HG03571 (cell line): ENCODE data around the gene NCAM1.

Experiments used
- ATAC-seq: cut with Tn5 transposase; IDR thresholded peaks from one replicate; pipeline ENCODE4 v1.9.1; 2021; ENCODE audit not compliant: unreplicated experiment

The NCAM1 gene

DNA sequence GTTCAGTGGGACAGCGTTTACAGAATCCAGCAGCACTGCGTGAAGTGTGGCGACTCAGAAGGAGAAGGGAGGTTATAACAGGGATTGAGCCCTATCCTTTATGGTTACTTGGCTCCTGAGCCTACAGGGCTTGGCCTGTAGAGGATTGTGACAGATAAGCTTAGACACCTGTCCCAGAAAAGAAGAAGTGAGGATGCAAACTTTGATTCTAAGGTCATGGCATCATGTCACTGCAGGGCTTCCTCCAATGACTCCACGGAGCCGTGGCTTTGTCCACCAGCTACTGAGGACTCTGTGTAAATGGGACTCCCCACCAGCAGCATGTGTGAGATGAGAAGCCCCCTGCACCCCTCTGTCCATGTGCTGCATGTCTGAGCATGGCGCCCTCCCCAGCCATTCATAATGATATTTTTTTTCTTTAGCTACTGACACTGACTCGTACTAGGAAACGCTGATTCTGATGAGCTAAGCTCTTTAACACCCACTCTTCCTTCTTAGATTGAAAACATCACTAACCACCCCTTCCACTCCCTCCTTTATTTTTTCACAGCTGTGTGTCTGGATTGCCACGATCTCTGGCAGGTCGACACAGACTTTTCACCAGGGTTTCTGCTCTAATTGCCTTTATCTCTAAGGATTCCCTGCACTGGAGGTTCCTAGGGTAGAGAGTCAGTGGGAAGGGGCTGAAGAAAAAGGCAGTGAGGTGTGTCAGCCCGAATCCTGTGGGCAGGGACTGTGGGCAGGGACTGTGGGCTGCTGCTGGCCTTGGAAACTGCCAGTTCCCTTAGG lies 287.7 kb downstream of the NCAM1 start:
- ATAC-seq: no peak

DNA sequence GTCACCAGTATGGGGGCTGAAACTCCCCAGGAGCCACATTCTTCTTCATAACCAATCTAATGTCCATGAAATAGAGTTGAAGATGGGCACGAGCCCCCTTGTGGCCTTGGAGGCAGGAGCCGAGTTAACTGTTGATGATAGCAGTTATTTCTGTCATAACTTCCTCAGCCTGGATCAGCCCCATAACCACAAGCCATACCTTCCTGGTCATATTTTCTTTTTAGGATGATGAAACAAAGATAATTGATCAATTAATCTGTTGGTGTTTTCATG lies 288.2 kb downstream of the NCAM1 start:
- no peak for ATAC-seq

DNA sequence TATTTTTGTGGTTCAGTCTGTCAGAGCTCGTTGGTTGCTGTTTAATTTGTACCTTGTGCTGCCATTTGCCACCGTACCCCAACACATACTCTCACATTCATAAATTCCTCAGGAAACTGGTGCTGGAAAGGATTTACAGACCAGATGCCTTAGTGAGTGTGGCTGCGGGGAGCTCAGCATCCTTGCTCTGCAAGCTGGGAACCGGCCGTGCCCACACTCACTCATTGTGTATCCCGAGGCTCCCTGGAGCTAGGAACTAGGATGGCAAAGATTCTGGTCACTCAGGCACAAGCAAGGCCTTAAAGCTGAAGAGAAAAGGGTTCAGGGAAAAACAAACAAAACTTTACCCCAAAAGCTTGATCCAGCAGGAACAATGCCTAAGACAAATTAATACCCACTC lies 288.6 kb downstream of the NCAM1 start:
- ATAC-seq: no peak

DNA sequence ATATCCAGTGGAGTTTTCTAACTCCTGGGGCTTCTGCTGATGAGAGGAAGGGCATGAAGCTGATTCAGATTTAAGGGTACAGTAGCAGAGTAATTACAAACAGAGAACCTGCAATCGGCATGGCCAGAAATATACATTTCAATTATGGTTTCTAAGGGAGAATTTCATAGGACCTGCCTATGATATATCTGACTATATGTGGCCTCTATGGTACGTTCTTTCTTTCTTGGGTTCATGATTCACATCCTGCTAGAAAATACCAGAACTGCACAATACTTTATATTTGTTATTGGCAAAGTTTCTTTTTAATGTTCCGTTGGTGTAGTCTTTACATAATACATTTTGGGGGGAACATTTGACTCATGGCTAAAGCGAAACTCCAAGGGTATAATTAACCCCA lies 290.1 kb downstream of the NCAM1 start:
- no peak for ATAC-seq

DNA sequence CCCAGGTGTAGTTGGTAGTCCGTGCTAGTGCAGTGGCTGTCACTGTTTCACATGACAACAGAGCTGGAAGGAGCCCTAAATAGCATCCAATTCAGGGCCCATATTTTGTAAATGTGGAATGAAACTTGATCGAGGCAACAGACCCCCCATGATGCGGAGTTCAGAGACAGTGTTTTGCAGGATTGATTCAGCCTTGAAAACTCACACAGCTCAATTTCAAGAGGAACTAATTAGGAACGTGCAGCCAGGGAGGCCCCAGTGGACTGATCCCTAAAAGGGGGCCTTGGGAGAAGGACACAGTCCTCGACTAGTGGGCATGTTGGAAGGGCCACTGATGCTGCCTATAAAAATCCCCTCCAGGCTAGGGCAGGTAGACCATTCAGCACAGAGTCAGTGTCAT lies 292.2 kb downstream of the NCAM1 start:
- no peak for ATAC-seq

DNA sequence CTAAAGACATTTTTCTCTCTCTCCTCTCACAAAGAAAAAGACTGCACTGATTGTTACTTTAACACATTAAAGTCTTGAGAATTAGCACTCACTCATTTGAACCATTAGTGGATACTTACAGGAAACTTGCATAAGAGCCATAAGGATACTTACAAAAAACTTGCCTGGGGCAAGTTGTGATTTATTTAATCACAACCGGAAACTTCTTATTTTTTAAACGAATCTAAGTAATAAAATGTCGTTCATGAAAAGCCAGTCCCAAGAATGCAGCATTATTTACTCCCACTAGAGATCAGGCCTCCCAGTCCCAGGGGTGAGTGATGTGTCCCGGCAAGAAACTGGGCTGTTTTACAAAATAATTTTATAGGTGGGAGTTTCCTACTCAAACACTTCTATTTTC lies 293.9 kb downstream of the NCAM1 start:
- ATAC-seq: no peak

DNA sequence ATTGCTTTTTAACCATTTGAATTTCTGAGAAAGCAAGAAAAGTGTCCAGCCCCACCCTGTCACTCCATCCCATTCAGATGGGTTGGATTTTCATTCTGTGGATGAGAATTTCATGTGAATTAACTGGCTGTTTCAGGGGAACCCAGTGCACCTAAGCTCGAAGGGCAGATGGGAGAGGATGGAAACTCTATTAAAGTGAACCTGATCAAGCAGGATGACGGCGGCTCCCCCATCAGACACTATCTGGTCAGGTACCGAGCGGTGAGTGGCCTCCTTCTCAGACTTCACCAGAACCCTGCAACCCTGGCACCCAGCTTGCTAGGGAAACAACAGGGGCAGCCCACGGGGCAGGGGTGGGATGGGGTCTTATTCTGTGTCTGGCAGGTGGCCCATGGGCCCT lies 294.5 kb downstream of the NCAM1 start:
- ATAC-seq: no peak

DNA sequence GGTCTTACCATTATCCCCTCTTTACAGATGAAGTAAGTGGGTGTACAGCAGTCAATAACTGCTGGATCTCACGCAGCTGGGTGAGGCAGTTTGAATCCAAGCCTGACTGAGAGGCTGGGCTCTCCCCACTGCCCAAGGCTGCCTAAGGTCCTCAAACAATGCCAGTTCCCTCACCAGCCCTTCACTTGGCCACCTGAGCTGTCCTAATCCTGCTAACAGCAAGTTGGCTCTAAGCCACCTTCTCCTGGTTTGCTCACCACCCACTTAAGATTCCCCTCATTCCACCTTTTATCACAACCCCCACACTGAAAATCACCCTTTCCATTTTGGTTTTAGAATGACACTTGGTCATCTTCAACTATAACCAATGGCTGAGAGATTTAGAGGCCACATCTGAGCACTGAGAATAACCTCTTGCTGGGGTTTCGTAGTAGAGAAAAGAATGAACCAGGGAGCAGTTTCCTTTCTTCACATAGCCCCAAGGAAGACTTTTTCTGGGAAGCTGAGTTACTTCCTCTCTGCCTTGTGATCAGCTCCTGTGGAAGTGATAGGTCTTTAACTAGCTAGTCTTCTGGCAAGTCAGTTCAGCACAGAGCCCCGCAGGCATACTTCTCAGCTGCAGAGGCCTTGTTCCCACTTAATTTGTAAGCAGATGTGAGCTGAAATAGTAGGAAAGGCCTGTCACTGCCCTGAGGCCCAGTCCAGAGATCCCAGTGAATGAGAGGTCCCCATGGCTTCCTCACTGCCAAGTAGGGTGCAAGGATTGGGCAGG lies 295.4 kb downstream of the NCAM1 start:
- no peak for ATAC-seq

DNA sequence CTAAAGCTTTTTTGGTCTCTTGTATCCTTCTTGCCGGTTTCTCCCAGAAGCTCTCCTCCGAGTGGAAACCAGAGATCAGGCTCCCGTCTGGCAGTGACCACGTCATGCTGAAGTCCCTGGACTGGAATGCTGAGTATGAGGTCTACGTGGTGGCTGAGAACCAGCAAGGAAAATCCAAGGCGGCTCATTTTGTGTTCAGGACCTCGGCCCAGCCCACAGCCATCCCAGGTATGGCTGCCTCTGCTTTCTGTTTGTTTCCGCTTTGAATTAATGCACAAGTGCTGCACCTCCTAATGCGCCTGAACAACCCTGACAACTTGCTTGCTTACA lies 298.8 kb downstream of the NCAM1 start:
- no peak for ATAC-seq

DNA sequence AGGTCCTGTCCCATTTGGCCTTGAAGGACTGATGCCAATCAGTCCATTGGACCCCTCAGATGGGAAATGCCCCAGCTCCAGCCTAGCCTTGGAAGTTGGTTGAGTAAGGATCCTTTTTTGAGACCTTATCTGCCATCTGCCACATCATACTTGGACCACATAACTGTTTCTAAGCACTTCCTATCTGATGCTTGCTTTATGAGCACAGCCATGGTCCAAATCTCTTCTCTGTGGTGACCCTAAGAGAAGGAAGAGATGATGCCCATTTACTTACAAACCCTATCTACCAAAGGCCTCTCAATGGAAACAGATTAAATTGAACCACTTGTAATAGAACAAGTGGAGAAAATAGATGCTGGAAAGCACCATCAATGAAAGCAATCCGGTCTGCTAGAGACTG lies 299.3 kb downstream of the NCAM1 start:
- ATAC-seq: no peak

DNA sequence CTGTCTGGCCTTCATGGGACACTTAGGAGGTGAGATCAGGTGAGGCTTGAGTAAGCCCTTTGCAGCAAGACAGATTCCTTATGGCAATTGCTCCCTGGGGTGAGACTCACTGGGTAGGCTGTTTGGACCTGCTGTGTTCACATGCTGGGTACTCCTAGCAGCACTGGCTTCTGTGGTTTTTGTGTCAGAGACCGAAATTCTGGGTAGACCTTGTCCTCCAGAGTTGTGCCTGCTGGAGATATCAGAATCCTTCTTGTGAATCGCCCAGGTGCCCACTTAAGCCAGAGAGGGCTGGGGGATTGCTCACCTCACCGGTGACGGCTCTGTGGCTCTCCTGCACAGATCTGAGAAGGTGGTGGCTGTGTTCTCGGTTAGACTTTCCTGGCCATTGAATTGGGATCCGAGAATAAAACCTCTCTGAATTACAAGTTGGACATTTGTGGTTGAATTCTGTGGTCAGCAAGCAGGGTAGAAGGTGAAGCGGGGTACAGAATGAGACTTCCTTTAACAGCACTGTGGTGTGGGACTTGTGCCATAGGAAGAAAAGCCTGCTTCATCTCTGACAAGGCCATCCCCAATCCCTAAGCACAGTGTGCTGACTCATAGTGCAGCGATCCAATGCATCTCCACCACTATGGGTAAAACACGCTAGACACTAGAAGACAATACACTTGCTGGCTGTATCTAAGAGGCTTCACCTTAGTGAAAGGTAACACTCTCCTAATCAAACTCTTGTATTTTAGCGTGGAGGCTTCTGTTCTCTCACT lies 300.7 kb downstream of the NCAM1 start:
- ATAC-seq: no peak

DNA sequence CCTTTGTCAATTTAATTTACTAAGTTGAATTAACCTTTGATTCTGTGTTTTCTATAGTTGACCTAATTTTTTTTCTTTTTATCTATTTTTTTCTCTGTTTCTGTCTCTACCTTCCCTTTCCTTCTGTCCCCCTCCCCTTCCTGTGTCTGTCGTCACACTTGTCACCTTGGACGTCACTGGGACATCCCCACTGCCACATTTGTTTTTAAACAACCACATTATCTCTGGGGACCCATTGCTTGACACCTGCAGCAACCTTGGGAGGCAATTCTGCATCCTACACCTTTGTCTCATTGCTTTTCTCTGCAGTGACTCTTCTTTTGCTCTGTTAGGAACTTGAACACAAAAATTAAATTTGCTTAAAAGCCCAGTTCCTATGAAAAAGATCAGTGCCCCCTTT lies 301.4 kb downstream of the NCAM1 start:
- ATAC-seq: no peak

DNA sequence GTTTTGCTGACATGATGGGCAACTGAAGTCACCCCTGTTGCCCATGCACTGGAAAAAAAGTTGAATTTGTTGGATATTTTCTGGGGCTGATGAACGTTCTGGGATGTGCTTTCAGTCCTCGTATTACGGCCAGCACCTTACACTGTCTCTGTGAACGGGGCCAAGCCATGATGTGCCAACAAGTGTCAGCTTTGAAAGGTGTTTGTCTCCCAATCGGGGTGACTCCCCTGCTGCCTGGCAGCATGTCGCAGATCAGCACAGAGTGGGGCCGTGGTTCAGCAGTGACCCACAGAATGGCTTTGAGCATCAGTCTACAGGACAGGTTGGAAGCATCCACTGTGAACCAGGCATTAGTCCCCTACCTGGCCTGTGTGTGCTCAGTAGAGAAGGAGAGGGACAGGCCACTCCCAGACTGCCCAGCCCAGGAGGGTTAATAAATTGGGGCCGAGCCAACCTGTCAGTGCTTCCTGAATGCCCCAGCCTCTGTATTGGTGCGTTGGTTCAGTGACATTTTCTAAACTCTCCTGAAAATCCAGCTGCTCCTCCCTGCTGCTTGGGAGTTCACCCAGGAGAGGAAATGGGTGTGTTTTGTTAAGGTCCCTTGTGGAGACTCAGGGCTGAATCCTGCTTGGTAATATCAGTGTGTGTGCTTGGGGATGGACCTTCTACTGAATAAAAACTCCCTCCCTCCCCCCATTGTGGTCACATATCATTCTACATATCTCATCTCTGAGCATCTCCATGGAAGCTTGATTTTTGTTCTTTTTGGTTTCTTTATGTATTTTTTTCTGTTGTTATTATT lies 302.4 kb downstream of the NCAM1 start:
- no peak for ATAC-seq

DNA sequence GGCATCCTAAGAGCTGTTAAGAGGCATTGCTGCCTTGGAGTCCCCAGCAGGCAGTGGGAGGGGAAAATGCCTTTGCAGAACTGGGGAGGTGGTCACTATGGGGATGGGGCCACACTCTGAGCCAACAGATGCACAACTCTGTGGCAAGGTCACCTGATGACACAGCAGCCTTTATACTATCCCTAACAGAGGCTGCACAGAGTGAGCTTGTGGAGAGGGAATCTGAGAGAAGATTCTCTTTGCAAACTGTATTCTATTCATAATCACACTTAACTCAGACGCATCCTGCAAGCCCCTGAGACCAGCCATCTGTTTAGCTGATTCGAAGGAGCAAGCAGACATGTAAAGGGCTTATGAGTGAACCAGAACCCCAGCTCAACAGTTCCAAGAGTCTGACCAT lies 304.1 kb downstream of the NCAM1 start:
- ATAC-seq: no peak

DNA sequence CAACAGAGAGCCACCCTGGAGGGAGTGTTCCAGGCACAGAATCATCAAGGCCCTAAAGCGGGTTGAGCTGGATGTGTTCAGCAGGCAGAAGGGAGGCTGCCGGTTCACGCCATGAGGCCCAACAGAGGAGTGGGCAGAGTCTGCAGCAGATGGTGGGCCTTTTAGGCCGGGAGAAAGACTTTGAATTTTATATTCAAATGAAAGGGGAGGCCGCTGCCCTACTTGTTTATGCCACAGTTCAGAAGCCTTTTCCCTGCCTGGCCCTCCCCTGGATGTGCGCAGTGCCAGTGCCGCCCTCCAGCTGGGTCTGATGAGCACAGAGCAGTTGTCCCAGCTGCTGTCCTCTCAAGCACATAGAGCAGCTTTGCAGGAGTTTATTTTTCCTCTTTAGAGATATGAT lies 306.3 kb downstream of the NCAM1 start:
- no peak for ATAC-seq

DNA sequence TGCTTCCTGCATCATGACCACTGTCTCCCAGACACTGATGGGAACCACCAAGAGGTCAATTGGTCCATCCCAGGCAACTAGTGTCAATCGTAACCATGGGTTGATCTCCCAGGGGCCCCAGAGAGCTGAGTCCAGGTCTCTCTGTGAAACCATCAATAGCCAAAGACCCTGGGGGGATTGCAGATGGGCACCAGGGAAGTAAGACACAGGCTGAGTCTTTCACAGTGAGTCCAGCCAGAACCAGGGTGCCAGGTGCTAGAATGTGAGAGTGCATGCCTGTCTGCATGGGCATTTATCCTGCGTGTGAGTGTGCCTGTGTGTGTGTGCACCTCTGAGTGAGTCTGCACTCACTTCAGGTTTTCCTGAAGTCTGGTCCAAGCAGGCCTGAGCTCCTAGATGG lies 307.9 kb downstream of the NCAM1 start:
- ATAC-seq: no peak

DNA sequence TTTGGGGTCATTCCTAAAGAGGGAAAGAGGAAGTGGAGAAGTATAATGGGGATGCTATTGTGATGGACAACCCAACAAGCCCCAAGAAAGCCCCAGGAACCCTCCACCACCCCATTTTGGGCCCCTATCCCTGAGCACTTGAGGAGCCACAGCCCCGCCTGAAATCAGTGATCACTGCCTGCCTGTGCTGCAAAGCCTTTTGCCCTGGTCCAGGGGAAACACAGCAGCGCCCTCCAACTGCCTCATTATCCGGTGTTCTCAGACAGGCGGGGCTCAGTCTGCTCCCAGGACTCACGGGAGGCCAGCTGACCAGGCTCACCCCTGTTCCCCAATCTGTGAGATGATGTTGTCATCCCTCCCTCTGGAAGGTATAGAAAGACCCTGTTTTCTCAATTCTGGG lies 308.4 kb downstream of the NCAM1 start:
- no peak for ATAC-seq

DNA sequence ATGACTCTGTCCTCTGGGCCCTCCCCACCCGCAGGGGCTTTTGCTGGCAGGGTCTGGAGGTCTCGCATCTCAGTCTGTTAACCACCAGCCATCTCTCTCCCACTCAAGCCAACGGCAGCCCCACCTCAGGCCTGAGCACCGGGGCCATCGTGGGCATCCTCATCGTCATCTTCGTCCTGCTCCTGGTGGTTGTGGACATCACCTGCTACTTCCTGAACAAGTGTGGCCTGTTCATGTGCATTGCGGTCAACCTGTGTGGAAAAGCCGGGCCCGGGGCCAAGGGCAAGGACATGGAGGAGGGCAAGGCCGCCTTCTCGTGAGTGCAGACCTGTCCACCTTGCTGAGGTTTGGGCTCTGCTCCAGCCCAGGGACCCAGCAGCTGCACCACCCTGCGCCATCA lies 308.9 kb downstream of the NCAM1 start:
- ATAC-seq: no peak

DNA sequence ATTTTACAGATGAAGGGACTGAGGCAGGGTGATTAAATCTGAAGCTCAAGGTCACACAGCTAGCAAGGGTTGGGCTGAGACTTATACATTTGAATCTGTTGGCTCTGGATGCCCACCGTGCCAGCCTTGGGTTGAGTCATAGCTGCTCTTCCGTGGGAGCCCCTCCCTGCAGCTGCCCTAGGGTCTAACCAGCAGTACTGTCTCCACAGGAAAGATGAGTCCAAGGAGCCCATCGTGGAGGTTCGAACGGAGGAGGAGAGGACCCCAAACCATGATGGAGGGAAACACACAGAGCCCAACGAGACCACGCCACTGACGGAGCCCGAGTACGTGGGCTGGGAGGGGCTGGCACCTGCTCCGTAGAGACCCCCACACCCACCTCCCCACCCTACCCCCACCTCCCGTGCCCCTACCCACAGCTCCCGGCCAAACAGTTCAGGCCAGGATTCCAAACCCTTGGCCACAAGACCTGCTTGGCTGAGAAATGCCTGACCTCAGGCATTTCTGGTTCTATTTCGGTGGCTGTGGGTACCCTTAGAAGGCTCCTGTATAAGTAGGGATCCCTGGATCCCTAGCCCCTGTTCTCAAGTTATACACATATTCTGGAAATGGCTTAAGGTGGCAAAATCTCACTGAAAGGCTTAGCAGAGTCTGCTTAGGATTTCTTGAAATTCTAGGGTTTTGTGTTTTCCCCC lies 310.5 kb downstream of the NCAM1 start:
- ATAC-seq: no peak

DNA sequence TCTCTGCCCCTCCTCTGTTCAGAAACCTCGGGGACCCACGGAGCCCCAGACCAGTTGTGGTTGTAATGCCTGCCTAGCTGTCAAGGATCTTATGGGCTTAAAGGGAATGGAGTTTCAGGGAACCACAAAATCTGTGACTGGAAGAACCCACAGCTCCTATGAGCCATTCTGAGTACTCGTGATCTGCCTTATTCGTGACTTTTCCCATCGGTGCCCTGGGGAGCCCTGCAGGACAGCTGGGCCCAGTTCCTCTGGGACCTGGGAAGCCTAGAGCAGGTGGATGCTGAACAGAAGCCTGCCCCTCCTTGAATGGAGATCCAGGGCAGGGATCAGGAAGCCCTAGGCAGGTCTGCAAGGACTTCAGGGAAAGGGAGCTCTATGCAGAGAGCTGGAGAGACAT lies 311.1 kb downstream of the NCAM1 start:
- no peak for ATAC-seq
